SK-N-SH treated with all-trans-retinoic acid at 6 μM for 48 hours (cell line): ENCODE measurements around the gene KCNG3.

ENCODE experiments used
- ATAC-seq: fragments of 200-7000 bp; cut with Tn5 transposase; 3 replicates; pipeline ENCODE4 v1.9.1; 2020; ENCODE audit warnings: mild to moderate bottlenecking, moderate library complexity
- ARNTL ChIP-seq: fragments of 450-650 bp; formaldehyde crosslinking; IDR thresholded peaks from 2 replicates; pipeline ENCODE4 v1.5.0; 2020; ENCODE audit warnings: low read depth, mild to moderate bottlenecking, moderate library complexity, borderline replicate concordance
- BACH2 ChIP-seq: fragments of 250-450 bp; sonication (Bioruptor Pico); IDR thresholded peaks from 2 replicates; pipeline ENCODE4 v1.9.0; 2021; ENCODE audit warnings: mild to moderate bottlenecking, borderline replicate concordance
- CSDC2 ChIP-seq: fragments of 250-450 bp; sonication (Bioruptor Pico); IDR thresholded peaks from 2 replicates; pipeline ENCODE4 v1.5.0; 2020; ENCODE audit warnings: mild to moderate bottlenecking, moderate library complexity
- ESRRG ChIP-seq: fragments of 250-450 bp; sonication (Bioruptor Pico); IDR thresholded peaks from 2 replicates; pipeline ENCODE4 v1.6.1; 2021; ENCODE audit warnings: mild to moderate bottlenecking
- GLIS3 ChIP-seq: fragments of 250-450 bp; sonication (Bioruptor Pico); IDR thresholded peaks from 2 replicates; pipeline ENCODE4 v1.5.0; 2020; ENCODE audit warnings: mild to moderate bottlenecking, moderate library complexity
- ISL1 ChIP-seq: fragments of 250-450 bp; sonication (Bioruptor Pico); IDR thresholded peaks from 2 replicates; pipeline ENCODE4 v2.1.2; 2022; ENCODE audit warnings: mild to moderate bottlenecking, moderate library complexity
- OSR1 ChIP-seq: fragments of 250-450 bp; sonication (Bioruptor Pico); IDR thresholded peaks from 2 replicates; pipeline ENCODE4 v1.8.0; 2022; ENCODE audit warnings: moderate library complexity, mild to moderate bottlenecking, inconsistent platforms
- PPARA ChIP-seq: fragments of 250-450 bp; sonication (Bioruptor Pico); IDR thresholded peaks from 2 replicates; pipeline ENCODE4 v1.5.0; 2020; ENCODE audit warnings: mild to moderate bottlenecking, borderline replicate concordance
- RARB ChIP-seq: fragments of 250-450 bp; sonication (Bioruptor Pico); IDR thresholded peaks from 2 replicates; pipeline ENCODE4 v1.8.0; 2021; ENCODE audit warnings: mild to moderate bottlenecking, moderate library complexity
- SNAI2 ChIP-seq: fragments of 250-450 bp; sonication (Bioruptor Pico); IDR thresholded peaks from 2 replicates; pipeline ENCODE4 v1.5.0; 2020; ENCODE audit warnings: mild to moderate bottlenecking, moderate library complexity
- TCF4 ChIP-seq: fragments of 250-450 bp; sonication (Bioruptor Pico); IDR thresholded peaks from 2 replicates; pipeline ENCODE4 v1.8.0; 2021; ENCODE audit warnings: mild to moderate bottlenecking, moderate library complexity, borderline replicate concordance
- ZC3H10 ChIP-seq: fragments of 250-450 bp; sonication (Bioruptor Pico); IDR thresholded peaks from 2 replicates; pipeline ENCODE4 v1.5.1; 2021; ENCODE audit warnings: mild to moderate bottlenecking, moderate library complexity
- ZFP3 ChIP-seq: fragments of 250-450 bp; sonication (Bioruptor Pico); IDR thresholded peaks from 2 replicates; pipeline ENCODE4 v1.5.0; 2020; ENCODE audit warnings: mild to moderate bottlenecking, moderate library complexity
- ZFP30 ChIP-seq: fragments of 450-650 bp; formaldehyde crosslinking; IDR thresholded peaks from 2 replicates; pipeline ENCODE4 v1.5.0; 2022; ENCODE audit warnings: mild to moderate bottlenecking, moderate library complexity
- ZNF565 ChIP-seq: fragments of 450-650 bp; formaldehyde crosslinking; conservative IDR thresholded peaks from 2 replicates; pipeline ENCODE4 v1.5.0; 2020; ENCODE audit warnings: low read depth, mild to moderate bottlenecking, moderate library complexity
- ZNF70 ChIP-seq: fragments of 450-650 bp; formaldehyde crosslinking; IDR thresholded peaks from 2 replicates; pipeline ENCODE4 v1.5.0; 2020; ENCODE audit warnings: mild to moderate bottlenecking, moderate library complexity
- ZNF8 ChIP-seq: fragments of 450-650 bp; formaldehyde crosslinking; IDR thresholded peaks from 2 replicates; pipeline ENCODE4 v1.5.0; 2020; ENCODE audit warnings: mild to moderate bottlenecking, moderate library complexity
- TF ChIP-seq, protein P1 (sequence below): fragments of 250-450 bp; sonication (Bioruptor Pico); IDR thresholded peaks from 2 replicates; pipeline ENCODE4 v1.5.1; 2020; ENCODE audit warnings: low read depth, mild to moderate bottlenecking, moderate library complexity
- TF ChIP-seq, protein P2 (sequence below): fragments of 250-450 bp; sonication (Bioruptor Pico); IDR thresholded peaks from 2 replicates; pipeline ENCODE4 v1.5.0; 2020; ENCODE audit warnings: mild to moderate bottlenecking, moderate library complexity
- TF ChIP-seq, protein P3 (sequence below): fragments of 250-450 bp; sonication (Bioruptor Pico); IDR thresholded peaks from 2 replicates; pipeline ENCODE4 v1.5.1; 2021; ENCODE audit warnings: mild to moderate bottlenecking, moderate library complexity
- TF ChIP-seq, protein P4 (sequence below): fragments of 250-450 bp; sonication (Bioruptor Pico); IDR thresholded peaks from 2 replicates; pipeline ENCODE4 v1.8.0; 2021; ENCODE audit warnings: low read depth, mild to moderate bottlenecking, moderate library complexity, borderline replicate concordance
- TF ChIP-seq, protein P5 (sequence below): fragments of 250-450 bp; sonication (Bioruptor Pico); IDR thresholded peaks from 2 replicates; pipeline ENCODE4 v1.8.0; 2020; ENCODE audit warnings: mild to moderate bottlenecking, moderate library complexity, borderline replicate concordance

The KCNG3 gene

DNA sequence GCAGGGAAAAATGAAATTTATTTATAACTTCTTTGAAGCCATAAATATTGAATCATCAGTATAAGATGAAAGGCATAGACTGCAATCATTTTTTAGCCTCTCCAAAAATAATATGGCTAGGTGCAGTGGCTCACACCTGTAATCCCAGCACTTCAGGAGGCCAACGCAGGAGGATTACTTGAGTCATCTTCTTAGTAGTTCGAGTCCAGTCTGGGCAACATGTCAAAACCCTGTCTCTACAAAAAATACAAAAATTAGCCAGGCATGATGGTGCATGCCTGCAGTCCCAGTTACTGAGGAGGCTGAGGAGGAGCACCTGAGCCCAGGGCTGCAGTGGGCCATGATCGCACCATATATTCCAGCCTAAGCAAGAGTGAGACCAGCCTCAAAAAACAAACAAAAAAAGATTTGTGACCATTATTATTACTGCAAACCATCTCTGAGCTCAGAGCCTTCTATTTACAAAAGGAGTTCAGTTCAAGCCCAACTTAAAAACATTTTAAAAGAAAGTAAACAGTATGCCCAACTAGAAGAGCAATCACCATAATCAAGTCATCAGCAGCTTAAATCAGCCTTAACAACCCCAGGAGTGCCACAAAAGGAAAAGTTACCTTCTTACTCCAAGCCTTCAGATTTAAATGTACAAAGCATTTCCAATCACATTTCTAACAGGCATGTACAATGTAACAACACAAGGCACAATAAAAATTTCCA is 37.5 kb downstream of the KCNG3 start:
- TF ChIP-seq ARNTL (CRISPR knock-in tag) (no peak), ZNF70 (CRISPR knock-in tag) (no peak), RARB (CRISPR knock-in tag) (no peak), ZNF8 (no peak), ZC3H10 (CRISPR knock-in tag) (no peak), GLIS3 (CRISPR knock-in tag) (no peak), OSR1 (CRISPR knock-in tag) (no peak), ZFP3 (CRISPR knock-in tag) (no peak), ISL1 (CRISPR knock-in tag) (no peak), CSDC2 (CRISPR knock-in tag) (no peak), SNAI2 (CRISPR knock-in tag) (no peak)
- TF ChIP-seq, protein P1, sequence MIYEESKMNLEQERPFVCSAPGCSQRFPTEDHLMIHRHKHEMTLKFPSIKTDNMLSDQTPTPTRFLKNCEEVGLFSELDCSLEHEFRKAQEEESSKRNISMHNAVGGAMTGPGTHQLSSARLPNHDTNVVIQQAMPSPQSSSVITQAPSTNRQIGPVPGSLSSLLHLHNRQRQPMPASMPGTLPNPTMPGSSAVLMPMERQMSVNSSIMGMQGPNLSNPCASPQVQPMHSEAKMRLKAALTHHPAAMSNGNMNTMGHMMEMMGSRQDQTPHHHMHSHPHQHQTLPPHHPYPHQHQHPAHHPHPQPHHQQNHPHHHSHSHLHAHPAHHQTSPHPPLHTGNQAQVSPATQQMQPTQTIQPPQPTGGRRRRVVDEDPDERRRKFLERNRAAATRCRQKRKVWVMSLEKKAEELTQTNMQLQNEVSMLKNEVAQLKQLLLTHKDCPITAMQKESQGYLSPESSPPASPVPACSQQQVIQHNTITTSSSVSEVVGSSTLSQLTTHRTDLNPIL (CRISPR knock-in tag): no peak
- TF ChIP-seq, protein P2, sequence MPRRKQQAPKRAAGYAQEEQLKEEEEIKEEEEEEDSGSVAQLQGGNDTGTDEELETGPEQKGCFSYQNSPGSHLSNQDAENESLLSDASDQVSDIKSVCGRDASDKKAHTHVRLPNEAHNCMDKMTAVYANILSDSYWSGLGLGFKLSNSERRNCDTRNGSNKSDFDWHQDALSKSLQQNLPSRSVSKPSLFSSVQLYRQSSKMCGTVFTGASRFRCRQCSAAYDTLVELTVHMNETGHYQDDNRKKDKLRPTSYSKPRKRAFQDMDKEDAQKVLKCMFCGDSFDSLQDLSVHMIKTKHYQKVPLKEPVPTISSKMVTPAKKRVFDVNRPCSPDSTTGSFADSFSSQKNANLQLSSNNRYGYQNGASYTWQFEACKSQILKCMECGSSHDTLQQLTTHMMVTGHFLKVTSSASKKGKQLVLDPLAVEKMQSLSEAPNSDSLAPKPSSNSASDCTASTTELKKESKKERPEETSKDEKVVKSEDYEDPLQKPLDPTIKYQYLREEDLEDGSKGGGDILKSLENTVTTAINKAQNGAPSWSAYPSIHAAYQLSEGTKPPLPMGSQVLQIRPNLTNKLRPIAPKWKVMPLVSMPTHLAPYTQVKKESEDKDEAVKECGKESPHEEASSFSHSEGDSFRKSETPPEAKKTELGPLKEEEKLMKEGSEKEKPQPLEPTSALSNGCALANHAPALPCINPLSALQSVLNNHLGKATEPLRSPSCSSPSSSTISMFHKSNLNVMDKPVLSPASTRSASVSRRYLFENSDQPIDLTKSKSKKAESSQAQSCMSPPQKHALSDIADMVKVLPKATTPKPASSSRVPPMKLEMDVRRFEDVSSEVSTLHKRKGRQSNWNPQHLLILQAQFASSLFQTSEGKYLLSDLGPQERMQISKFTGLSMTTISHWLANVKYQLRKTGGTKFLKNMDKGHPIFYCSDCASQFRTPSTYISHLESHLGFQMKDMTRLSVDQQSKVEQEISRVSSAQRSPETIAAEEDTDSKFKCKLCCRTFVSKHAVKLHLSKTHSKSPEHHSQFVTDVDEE (CRISPR knock-in tag): no peak
- TF ChIP-seq, protein P3, sequence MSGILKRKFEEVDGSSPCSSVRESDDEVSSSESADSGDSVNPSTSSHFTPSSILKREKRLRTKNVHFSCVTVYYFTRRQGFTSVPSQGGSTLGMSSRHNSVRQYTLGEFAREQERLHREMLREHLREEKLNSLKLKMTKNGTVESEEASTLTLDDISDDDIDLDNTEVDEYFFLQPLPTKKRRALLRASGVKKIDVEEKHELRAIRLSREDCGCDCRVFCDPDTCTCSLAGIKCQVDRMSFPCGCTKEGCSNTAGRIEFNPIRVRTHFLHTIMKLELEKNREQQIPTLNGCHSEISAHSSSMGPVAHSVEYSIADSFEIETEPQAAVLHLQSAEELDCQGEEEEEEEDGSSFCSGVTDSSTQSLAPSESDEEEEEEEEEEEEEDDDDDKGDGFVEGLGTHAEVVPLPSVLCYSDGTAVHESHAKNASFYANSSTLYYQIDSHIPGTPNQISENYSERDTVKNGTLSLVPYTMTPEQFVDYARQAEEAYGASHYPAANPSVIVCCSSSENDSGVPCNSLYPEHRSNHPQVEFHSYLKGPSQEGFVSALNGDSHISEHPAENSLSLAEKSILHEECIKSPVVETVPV: no peak
- TF ChIP-seq, protein P4, sequence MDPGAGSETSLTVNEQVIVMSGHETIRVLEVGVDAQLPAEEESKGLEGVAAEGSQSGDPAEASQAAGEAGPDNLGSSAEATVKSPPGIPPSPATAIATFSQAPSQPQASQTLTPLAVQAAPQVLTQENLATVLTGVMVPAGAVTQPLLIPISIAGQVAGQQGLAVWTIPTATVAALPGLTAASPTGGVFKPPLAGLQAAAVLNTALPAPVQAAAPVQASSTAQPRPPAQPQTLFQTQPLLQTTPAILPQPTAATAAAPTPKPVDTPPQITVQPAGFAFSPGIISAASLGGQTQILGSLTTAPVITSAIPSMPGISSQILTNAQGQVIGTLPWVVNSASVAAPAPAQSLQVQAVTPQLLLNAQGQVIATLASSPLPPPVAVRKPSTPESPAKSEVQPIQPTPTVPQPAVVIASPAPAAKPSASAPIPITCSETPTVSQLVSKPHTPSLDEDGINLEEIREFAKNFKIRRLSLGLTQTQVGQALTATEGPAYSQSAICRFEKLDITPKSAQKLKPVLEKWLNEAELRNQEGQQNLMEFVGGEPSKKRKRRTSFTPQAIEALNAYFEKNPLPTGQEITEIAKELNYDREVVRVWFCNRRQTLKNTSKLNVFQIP (CRISPR knock-in tag): no peak
- ATAC-seq: no peak

DNA sequence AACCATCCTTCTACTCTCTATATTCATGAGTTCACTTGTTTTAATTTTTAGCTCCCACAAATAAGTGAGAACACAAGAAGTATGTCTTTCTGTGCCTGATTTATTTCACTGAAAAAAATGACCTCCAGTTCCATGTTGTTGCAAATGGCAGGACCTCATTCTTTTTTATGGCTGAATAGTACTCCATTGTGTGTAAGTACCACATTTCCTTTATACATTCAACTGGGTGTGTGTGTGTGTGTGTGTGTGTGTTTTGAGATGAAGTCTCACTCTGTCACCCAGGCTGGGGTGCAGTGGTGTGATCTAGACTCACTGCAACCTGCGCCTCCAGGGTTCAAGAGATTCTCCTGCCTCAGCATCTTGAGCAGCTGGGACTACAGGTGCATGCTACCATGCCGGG is 41.2 kb downstream of the KCNG3 start:
- TF ChIP-seq CSDC2 (CRISPR knock-in tag) (no peak), ZNF8 (0 out of 2 replicates have a peak, but pooled peaks have one; percentile 10)
- TF ChIP-seq, protein P4 (CRISPR knock-in tag): no peak
- TF ChIP-seq, all 23 proteins: peak for 1
- ATAC-seq: no peak

DNA sequence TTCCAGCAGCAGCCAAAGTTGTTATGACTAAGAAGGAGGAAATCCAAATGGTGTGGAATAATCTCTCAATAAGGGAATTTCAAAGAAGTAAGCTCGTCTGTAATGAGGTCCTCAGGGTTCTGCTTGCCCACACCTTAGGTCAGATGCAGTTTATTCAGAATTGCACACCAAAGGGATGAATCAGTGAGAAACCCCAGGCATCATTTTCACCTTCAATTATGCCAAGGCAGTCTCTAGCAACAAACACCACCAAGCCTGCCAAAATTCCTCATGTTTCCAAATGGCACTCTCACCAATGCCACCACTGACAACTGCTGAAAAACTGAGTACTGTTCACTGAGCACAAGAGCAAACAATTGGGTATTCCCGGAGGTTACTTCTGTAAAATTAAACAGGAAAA is 43.6 kb downstream of the KCNG3 start:
- no peak; the same call in 2 of the 3 replicates for ATAC-seq
- TF ChIP-seq BACH2 (CRISPR knock-in tag) (no peak), GLIS3 (CRISPR knock-in tag) (no peak), PPARA (CRISPR knock-in tag) (no peak), SNAI2 (CRISPR knock-in tag) (no peak), OSR1 (CRISPR knock-in tag) (no peak), ZNF565 (CRISPR knock-in tag) (no peak), CSDC2 (CRISPR knock-in tag) (no peak), ZC3H10 (CRISPR knock-in tag) (no peak), TCF4 (CRISPR knock-in tag) (no peak), ZNF70 (CRISPR knock-in tag) (no peak), ZFP30 (CRISPR knock-in tag) (no peak), ESRRG (no peak)
- TF ChIP-seq, protein P4 (CRISPR knock-in tag): no peak
- TF ChIP-seq, protein P5, sequence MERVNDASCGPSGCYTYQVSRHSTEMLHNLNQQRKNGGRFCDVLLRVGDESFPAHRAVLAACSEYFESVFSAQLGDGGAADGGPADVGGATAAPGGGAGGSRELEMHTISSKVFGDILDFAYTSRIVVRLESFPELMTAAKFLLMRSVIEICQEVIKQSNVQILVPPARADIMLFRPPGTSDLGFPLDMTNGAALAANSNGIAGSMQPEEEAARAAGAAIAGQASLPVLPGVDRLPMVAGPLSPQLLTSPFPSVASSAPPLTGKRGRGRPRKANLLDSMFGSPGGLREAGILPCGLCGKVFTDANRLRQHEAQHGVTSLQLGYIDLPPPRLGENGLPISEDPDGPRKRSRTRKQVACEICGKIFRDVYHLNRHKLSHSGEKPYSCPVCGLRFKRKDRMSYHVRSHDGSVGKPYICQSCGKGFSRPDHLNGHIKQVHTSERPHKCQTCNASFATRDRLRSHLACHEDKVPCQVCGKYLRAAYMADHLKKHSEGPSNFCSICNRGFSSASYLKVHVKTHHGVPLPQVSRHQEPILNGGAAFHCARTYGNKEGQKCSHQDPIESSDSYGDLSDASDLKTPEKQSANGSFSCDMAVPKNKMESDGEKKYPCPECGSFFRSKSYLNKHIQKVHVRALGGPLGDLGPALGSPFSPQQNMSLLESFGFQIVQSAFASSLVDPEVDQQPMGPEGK (CRISPR knock-in tag): no peak
- TF ChIP-seq, protein P3: no peak
